Left colon (tissue), 2 donors: ENCODE results near the gene HBA2. TPM values are rescaled to one million over a fixed set of nuclear protein-coding genes. Genes with fewer than 3 reads are reported as not detected.
"Not testable (repeated sequence)": the region's sequence is repeated elsewhere in the genome, so short reads cannot be mapped to it uniquely, and the experiment has no call there.

Experiments used
- ATAC-seq: fragments of 200-7000 bp; cut with Tn5 transposase; one replicate; pipeline ENCODE4 v1.9.1; 2020; ENCODE audit warnings: mild to moderate bottlenecking, moderate library complexity
- DNase-seq, 2 donors: peaks; one replicate each; pipeline ENCODE4 v3.0.0-alpha.2; 2020
- intact Hi-C, 2 donors: fragments of 100-400 bp; cut with DNase I in 1 of 2; cut with micrococcal nuclease in 1 of 2; formaldehyde crosslinking; loops; one replicate each; pipeline versions ENCODE4 v1.11.2 to v1.14.0; 2022; cut with DNase I, micrococcal nuclease
- long read RNA-seq: library from polyadenylated mRNA; unstranded; transcript quantifications from one replicate; pipeline ENCODE4 v2.0.0, GENCODE V29; 2021
- total RNA-seq, 2 donors: library from RNA; stranded (reverse); fragmentation: NEBNext Ultra II Directional; extraction: Animal tissue kit (Norgen Biotek cat#: 25700); gene quantifications; one replicate each; pipeline ENCODE4 v1.2.1, GENCODE V29; 2021
- donor health status: DM: no; HTN: no; CAD: no.
- donor health status: DM: yes; HTN: yes; CAD: no.

HBA2 gene
- total RNA-seq: 10 to 100 TPM in 1 of 2 donors, 1 to 10 TPM in 1; 4.9 to 14.0 TPM
- long read RNA-seq, partial matches to known transcripts: 0 of 4 reads
- long read RNA-seq, other reads (novel, unspliced or antisense): 0 of 4 reads

GRCh38 chr16:172374-172941 lies at the start of gene HBA2:
TSS of gene HBA2 (plus strand) at chr16:172876. CDS start at chr16:172913, 37 bp downstream.
- peak; percentile 54 for ATAC-seq
- DNase-seq, intact Hi-C loops: not testable (repeated sequence)

DNA sequence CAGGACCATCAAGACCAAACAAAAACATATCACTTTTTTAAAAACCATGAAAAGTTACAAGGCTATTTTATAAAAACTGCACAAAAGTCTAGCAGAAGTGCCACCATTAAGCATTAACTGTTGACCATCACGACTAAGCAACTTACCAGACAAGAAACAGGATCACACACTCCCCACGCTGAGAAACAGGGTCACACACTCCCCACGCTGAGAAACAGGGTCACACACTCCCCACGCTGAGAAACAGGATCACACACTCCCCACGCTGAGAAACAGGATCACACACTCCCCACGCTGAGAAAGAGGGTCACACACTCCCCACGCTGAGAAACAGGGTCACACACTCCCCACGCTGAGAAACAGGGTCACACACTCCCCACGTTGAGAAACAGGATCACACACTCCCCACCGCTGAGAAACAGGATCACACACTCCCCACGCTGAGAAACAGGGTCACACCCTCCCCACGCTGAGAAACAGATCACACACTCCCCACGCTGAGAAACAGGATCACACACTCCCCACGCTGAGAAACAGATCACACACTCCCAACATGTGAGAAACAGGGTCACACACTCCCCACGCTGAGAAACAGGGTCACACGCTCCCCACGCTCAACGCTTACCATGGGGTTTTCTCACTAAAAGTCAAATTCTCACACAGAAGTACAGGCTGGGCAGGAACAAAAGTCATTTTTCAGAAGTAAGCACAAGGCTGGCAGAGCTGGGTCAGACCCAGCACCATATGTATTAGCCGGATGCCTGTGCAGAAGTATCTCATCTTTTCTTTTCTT lies 48.9 kb upstream of the HBA2 start:
- DNase-seq, ATAC-seq, intact Hi-C loops: not testable (repeated sequence)

DNA sequence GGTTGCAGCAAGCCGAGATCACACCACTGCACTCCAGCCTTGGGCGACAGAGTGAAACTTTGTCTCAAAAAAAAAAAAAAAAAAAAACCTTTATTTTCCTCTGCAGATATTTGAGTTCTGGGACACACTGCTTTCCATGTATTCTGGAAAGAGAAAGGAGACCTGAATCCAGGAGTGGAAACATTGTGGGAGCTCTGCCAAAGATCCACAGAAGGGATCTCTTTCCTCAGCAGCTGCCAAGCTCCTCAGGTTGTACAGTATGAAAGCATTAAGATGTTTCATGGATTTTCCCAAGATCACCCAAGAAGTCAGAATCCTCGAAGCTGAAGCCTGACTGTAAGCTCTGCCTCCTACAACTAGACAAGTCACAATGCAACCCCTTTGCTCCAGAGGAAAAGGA lies 47.7 kb upstream of the HBA2 start:
- intact Hi-C loops: no loop called here

DNA sequence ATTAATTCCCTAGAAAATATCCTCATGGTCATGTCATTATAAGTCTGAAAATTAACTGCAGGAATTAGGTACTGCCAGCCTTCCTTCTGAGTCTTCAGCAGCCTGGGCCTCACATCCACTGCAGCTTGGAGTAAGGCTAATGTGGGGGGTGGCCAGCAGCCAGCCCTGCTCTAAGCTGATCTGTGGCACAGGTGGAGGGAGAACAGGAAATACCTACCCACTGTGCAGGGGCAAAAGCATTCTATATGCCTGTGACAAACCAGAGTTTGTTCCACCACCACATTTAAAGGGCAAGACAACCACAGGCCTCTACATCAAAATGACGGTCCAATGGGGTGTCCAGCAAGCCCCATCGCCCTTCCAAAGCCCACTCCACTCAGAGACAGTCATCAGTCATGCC lies 43.6 kb upstream of the HBA2 start:
- no peak for ATAC-seq
- DNase-seq: no peak
- intact Hi-C loops: no loop called here

More for the DNA sequence above, 47.7 kb upstream of the HBA2 start:
- ATAC-seq (no peak), DNase-seq (no peak)

- intact Hi-C loops: no loop called here
- DNase-seq (no peak), ATAC-seq (no peak)
Observed at GRCh38 chr16:130533-131173, 42.0 kb upstream of the HBA2 start.

DNA sequence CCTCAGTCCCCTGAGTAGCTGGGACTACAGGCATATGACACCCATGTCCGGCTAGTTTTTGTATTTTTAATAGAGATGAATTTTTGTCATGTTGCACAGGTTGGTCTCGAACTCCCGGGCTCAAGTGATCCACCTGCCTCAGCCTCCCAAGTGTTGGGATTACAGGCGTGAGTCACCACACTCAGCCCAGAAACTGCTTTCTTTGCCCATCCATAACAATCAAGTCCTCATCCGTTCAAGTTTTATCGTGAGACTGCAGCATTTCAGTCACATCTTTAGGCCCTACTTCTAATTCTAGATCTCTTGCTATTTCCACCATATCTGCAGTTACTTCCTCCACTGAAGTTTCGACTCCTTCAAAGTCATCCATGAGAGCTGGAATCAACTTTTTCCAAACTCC lies 40.6 kb upstream of the HBA2 start:
- DNase-seq: no peak
- intact Hi-C loops: no loop called here
- ATAC-seq: no peak

GRCh38 chr16:133716-134115 lies 39.0 kb upstream of the HBA2 start:
- ATAC-seq: no peak

DNA sequence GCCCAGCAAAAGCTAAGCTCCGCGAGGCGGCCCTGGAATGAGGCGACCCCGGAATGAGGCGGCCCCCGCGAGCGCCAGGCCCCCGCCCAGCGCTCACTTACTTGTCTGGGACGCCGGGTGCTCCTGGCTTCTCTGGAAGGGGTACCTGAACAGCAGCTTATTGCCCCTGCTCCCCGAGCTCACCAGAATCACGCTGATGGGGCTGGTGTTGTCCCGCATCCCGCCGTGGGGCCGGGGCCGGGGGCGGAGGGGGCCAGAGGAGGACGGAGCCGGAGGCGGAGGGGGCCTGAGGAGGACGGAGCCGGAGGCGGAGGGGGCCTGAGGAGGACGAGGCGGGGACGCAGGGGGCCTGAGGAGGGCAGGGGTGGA lies 34.6 kb upstream of the HBA2 start:
- intact Hi-C loops: no loop called here
- peak; percentile 40 for ATAC-seq
- DNase-seq: peak; percentile 27

More at GRCh38 chr16:133716-134115, 39.0 kb upstream of the HBA2 start:
- intact Hi-C loops: no loop called here
- no peak for DNase-seq

DNA sequence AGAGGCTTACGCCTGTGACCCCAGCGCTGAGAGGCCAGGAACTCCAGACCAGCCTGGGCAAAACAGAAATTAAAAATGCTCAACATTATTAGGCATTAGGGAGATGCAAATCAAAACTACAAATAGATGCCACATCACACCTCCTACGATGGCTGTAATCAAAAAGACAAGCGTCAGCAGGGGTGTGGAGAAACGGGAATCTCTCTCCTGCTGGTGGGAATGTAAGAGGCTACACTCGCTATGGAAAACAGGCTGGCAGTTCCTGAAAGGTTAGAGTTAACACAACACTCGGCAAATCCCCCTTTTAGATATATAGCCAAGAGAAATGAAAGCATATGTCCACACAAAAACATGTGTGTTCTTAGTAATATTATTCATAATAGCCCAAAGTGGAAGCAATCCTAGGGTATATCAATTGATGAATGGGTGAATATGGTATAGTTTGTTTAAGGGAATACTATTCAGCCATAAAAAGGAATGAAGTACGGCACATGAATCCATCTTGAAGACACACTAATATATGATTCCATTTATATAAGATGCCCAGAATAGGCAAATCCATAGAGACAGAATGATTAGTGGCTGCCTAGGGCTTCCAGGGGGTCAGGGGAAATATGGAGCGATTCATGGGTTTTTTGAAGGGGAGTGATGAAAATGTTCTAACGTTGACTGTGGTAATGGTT lies 32.4 kb upstream of the HBA2 start:
- DNase-seq: no peak
- no peak for ATAC-seq
- intact Hi-C loops: no loop called here

DNA sequence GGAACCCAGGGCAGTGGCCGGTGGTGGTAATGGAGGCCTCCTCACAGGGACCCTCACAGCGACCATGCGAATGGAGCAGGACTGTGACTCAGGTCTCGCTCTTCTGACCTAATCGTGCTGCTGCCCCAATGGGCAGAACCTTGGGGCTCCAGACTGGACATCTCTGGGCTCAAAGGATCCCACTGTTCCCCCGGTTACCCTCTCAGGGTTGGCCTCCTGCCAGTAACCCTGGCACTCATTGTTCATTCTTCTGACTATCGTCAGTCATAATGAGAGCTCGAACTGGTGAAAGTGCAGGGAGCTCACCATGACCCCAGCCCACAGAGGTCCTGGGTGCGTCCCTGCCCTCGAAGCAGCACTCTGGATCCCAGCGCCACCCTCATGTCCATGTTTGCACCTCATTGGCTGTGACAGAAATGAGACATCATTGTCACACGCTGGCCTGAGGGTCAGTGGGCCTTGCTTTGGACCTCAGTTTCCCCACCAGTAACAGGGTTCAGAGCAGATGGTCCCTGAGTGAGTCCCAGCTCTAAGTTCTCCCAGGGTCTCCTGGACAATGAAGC lies 30.2 kb upstream of the HBA2 start:
- intact Hi-C loops: no loop called here
- ATAC-seq: no peak
- no peak for DNase-seq

DNA sequence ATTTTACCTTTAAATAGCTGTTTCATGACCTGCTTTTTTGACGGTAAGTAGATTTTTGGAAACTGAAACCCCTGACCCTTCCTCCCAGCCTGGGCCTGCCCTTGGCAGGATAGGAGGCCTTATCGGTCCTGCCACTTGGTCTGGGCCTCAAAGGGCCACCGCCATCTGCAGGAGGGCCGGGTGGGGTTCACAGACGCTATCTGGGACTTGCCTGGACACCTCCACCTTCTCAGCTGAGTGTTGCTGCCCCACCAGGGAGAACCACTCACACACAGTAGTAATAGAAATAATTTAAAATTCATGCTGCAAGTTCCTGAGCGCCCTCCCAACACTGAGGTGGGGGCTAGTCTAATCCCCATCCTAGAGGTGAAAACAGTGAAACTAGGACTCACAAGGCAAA lies 29.6 kb upstream of the HBA2 start:
- no peak for DNase-seq
- intact Hi-C loops: no loop called here
- no peak for ATAC-seq

GRCh38 chr16:143456-143855 lies 29.2 kb upstream of the HBA2 start:
- no peak for DNase-seq
- intact Hi-C loops: no loop called here
- no peak for ATAC-seq

GRCh38 chr16:144797-145252 lies 27.9 kb upstream of the HBA2 start:
- ATAC-seq (no peak), DNase-seq (no peak)
- intact Hi-C loops: no loop called here

GRCh38 chr16:146646-147045 lies 26.0 kb upstream of the HBA2 start:
- DNase-seq (no peak), ATAC-seq (no peak)
- intact Hi-C loops: no loop called here

DNA sequence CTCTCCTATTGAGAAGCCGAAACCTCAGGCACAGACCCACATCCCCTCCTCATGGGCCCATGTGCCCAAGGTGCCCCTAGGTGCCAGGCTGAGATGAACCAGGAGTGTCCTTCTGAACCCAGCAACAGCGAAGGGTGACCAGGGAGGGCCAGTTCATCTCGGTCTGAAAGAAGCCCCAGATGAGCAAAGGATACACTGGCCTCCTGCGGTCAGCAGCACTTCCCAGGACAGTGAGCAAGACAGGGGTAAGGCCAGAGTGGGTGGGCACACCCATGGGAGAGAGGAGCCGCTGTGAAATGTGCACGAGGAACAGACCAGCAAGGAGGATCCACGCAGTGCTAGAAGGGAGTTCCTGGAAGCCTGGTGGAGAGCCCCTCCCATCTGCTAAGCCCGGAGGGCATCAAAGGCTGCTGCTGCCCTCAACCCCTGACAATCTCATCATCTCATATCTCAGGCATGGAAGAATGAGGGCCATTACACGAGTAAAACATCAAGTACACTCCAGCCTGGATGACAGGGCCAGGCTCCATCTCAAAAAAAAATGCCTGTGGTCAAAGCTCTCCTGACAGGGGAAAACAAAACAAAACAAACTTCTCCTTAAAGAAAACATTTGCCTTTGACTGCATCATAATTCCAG lies 23.5 kb upstream of the HBA2 start:
- DNase-seq (no peak), ATAC-seq (no peak)
- intact Hi-C loops: no loop called here

DNA sequence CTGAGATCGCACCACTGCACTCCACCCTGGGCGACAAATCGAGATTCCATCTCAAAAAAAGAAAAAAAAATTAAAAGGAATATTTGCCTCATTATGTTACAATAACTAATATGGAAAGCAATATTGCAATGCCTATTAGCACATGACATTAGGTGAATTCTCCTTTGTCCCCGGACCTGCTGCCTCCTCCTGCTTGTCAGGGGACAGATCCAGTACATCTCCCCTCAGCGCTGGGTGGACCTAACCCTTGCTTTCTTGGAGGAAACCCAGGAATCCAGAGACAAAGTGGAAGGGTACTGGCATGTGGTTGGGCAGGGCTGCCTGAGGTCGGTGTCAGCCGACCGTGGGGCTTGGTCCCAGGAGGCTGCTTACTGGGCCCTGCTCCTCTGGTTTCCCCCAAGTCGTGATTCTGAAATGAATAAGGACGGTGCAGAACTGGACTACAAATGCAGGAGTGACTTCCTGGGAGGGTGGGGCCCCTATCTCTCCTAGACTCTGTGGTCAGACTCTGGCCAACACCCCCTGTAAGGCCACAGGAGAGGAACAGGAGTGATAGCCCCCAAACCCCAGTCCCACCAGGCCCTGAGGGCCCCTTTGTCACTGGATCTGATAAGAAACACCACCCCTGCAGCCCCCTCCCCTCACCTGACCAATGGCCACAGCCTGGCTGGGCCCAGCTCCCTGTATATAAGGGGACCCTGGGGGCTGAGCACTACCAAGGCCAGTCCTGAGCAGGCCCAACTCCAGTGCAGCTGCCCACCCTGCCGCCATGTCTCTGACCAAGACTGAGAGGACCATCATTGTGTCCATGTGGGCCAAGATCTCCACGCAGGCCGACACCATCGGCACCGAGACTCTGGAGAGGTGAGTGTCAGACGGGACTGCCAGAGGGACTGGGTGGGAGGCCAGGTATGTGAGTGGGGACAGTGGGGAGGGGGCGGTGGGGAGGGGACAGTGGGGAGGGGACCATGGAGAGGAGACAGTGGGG lies 20.2 kb upstream of the HBA2 start, which contains the start of gene HBZ:
Gene HBZ (plus strand): TSS at position 504 of the 988 bp plus-strand sequence. CDS start 266 bp downstream, at position 770.
- intact Hi-C loops: no loop called here
- no peak for ATAC-seq
- no peak for DNase-seq

DNA sequence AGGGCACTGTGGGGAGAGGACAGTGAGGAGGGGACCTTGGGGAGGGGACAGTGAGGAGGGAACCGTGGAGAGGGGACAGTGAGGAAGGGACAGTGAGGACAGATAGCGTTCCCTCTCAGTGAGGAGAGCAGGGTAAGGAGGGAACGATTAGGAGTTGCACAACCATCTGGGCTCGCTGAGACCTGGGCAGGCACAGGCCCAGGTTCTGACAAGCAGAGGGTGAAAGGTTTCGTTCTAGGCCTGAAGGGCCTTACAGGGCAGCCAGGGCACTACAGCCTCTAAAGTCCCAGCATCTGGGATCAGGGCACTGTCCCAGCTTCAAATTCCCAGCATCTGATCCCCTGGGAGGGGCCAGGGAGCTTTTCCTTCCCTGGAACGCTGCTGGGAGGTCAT lies 19.6 kb upstream of the HBA2 start:
- intact Hi-C loops, DNase-seq: not testable (repeated sequence)
- ATAC-seq: peak; percentile 13
